GM18861 (cell line): ENCODE data around the gene FBXO10.
"Not testable (repeated sequence)": the region's sequence is repeated elsewhere in the genome, so short reads cannot be mapped to it uniquely, and the experiment has no call there.

Source experiments
- ATAC-seq: cut with Tn5 transposase; IDR thresholded peaks from one replicate; pipeline ENCODE4 v1.9.1; 2021; ENCODE audit not compliant: unreplicated experiment

FBXO10 gene

GRCh38 chr9:37485389-37486255 is 90.6 kb downstream of the FBXO10 start, which contains the start of gene POLR1E:
POLR1E (plus strand) TSS chr9:37485948; CDS start chr9:37486048, 100 bp downstream.
- peak; percentile 89 for ATAC-seq

- no peak for ATAC-seq
Measured at GRCh38 chr9:37480759-37481158, 95.4 kb downstream of the FBXO10 start.

- ATAC-seq, result not testable (repeated sequence)
Measured at GRCh38 chr9:37477987-37478619, 98.1 kb downstream of the FBXO10 start.

DNA sequence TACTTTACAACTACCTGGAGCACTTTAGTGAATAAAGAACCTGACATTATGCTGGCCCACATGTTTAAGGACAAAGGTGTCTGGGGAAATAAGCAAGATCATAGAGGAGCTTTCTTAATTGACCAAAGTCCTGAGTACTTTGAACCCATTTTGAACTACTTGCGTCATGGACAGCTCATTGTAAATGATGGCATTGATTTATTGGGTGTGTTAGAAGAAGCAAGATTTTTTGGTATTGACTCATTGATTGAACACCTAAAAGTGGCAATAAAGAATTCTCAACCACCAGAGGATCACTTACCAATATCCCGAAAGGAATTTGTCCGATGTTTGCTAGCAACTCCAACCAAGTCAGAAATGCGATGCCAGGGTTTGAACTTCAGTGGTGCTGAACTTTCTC is 98.7 kb downstream of the FBXO10 start:
- not testable (repeated sequence) for ATAC-seq

- no peak for ATAC-seq
Measured at GRCh38 chr9:37476930-37477329, 99.2 kb downstream of the FBXO10 start.

GRCh38 chr9:37474438-37474837 is 101.7 kb downstream of the FBXO10 start:
- no peak for ATAC-seq

DNA sequence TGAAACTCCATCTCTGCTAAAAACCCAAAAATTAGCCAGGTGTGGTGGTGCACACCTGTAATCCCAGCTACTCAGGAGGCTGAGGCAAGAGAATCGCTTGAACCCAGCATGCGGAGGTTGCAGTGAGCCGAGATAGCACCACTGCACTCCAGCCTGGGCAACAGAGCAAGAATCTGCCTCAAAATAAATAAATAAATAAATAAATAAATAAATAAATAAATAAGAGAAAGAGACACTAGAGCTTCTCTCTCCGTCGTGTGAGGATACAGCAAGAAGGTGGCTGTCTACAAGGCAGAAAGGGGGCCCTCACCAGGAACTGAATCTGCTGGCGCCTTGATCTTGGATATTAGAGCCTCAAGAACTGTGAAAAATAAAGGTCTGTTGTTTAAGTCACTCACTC is 102.2 kb downstream of the FBXO10 start:
- not testable (repeated sequence) for ATAC-seq

DNA sequence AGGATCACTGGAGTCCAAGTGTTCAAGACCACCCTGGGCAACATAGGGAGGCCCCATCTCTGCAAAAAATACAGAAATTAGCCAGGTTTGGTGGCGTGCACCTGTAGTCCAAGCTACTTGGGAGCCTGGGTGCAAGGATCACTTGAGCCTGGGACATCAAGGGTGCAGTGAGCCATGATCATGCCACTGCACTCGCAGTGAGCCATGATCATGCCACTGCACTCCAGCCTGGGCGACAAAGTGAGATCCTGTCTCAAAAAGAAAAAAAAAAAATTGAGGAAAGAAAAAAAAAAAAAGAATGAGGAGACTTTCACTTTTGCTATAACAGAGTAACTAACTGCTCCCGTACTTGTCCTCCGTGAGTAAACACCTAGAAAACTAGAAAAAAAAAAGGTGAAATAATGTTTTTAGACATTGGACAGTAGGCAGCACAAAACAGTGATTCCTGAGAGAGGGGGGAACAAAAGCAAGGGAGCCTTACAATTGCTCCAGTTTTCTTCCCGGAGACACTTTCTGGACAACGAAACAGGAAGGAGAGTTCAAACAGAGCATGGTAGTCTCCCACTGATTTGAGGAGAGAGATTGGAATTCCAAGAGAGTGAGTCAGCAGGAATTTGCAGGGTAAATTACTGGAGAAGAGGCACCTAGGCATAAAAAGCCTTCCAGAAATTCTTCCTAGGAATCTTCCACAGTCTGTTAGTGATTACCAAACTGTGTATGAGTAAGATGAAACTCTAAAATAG is 104.1 kb downstream of the FBXO10 start:
- ATAC-seq, result no peak

DNA sequence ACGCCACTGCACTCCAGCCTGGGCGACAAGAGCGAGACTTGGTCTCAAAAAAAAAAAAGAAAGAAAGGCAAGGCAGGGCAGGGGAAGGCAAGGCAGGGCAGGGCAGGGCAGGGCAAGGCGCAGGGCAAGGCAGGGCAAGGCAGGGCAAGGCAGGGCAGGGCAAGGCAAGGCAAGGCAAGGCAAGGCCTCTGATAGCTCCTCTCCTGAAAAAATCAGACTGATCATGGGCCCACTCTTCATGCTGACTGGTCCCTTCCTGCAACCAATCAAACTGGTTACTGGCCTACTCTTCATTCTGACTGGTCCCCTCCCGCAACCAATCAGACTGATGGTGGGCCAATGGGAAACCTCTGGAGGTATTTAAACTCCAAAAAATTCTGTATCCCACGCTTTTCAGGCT is 107.6 kb downstream of the FBXO10 start:
- ATAC-seq, result no peak

DNA sequence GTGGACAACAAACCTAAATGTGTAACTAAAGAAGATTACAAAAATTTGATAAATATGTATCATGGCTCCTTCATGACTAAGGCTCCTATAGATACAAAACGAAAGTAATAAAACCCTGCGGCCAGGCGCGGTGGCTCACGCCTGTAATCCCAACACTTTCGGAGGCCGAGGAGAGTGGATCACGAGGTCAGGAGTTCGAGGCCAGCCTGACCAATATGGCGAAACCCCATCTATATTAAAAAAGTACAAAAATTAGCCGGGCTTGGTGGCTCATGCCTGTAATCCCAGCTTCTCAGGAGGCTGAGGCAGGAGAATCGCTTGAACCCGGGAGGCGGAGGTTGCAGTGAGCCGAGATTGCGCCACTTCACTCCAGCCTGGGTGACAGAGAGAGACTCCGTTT is 108.7 kb downstream of the FBXO10 start:
- ATAC-seq, result not testable (repeated sequence)

DNA sequence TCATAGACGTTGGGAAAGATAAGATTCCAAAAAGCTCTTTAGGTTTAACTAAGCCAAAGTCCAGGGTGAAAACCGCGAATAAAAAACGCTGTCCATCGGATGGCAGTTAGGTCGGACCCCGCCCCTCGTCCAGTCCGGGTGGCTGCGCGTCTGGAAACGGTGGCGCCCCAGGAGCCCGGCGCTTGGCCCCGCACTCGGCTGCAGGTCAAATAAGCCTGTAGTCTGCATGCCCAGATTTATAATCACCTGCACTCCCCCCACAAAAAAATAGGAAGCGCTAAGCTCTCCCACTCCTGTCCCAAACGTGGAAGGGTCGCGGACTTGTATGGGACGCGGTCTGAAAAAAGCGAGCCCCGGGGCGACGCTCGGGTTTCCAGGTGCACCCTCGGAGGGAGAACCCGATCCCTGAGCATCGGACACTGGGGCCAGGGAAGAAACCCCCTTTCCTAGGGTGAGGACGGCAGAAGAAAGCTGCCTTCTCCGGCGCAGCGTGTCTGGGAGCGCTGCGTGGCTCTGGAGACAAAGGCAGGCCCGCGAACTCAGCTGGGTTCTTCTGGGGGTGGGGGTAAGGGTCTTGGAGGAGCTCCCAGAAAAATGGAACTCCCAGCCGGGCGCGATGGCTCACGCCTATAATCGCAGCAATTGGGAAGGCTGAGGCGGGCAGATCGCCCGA is 110.0 kb downstream of the FBXO10 start:
- no peak for ATAC-seq

DNA sequence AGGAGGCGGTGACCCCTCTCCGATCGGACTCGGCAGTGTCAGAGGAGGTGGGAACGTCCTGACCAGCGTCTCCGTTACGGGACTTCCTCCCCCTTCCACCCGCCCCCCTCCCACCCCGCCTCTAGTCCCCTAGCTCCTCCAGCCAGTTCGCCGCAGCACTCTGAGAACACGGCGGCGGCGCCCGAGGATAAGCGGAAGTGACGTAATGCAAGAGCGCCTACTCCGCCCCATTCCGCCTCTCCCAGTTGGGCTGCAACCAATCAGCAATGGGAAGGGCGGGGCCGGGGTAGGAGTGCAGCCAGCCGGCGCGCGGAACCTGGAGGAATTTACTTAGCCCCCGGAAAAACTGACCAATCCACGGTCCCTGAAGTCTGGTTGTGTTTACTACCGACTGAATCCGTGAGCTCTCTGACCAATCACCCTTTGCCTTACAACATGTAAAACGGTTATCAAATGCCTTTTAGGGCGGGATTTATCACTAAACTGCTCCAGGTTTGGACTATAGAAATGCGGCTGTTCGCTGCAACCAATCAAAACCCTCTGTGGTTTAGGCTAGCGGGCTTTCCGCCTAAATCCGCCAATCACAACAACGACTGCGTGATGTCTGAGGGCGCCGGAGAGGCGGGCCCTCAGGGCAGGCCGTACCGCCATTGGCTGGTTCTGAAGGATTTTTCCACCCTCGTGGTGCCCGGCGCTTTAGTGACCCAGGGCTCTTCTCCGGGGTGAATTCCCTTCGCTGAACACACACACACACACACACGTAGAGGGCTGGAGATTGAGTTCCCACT is 110.7 kb downstream of the FBXO10 start, which contains the start of gene ZBTB5:
TSS of gene ZBTB5 (minus strand) at position 202 of the 788 bp plus-strand sequence. CDS start 22,899 bp downstream, outside the sequence.
- ATAC-seq, result peak; percentile 77

- peak; percentile 11 for ATAC-seq
Measured at GRCh38 chr9:37464426-37465248, 111.5 kb downstream of the FBXO10 start.

DNA sequence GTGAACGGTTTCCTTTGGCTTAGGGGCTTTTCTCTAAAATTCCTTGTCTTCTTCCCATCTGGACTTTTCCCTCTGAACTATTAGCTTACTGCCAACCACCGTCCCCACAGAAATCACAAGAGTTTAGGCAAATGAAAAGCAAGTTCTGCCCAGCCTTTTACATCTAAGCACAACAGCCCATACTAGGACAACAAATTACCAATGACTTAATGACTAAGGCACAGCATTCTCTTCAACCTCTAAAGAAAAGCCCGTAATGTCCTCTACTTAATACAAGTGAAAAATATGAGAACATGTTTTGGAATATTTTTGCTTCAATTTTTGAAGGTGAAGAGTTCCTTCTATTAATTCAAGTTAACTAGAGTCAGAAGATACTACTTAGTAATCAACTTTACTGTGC is 112.2 kb downstream of the FBXO10 start:
- ATAC-seq, result no peak
